Smooth muscle cell (in vitro differentiated cells): ENCODE data around the gene RIMBP3C. TPM values are rescaled to one million over a fixed set of nuclear protein-coding genes. Genes with fewer than 3 reads are reported as not detected.
"Not testable (repeated sequence)": the region's sequence is repeated elsewhere in the genome, so short reads cannot be mapped to it uniquely, and the experiment has no call there.

Experiments used
- DNase-seq: peaks from one replicate; lab custom pipeline; 2025; ENCODE audit not compliant: unreplicated experiment; lab: John Stamatoyannopoulos, UW
- H2AFZ ChIP-seq: fragments of 200-600 bp; sonication (generic); 2 replicates; pipeline ENCODE4 v1.6.0; 2016; ENCODE audit warnings: antibody characterized with exemption, low read depth, mild to moderate bottlenecking
- H3F3A ChIP-seq: fragments of 200-600 bp; sonication (generic); 2 replicates; pipeline ENCODE4 v1.6.0; 2017; ENCODE audit warnings: antibody characterized with exemption, low read depth
- H3K27ac ChIP-seq: fragments of 200-600 bp; sonication (generic); 2 replicates; pipeline ENCODE4 v1.5.1; 2016; ENCODE audit warnings: low read depth, mild to moderate bottlenecking
- H3K27me3 ChIP-seq: fragments of 200-600 bp; sonication (generic); 2 replicates; pipeline ENCODE4 v1.6.1; 2016; ENCODE audit warnings: low read depth, mild to moderate bottlenecking
- H3K36me3 ChIP-seq: fragments of 200-600 bp; sonication (generic); 2 replicates; pipeline ENCODE4 v1.5.1; 2016; ENCODE audit warnings: low read depth
- H3K4me1 ChIP-seq: fragments of 200-600 bp; sonication (generic); 2 replicates; pipeline ENCODE4 v1.5.1; 2016; ENCODE audit warnings: low read depth
- H3K4me2 ChIP-seq: fragments of 200-600 bp; sonication (generic); 2 replicates; pipeline ENCODE4 v1.6.0; 2016; ENCODE audit warnings: mild to moderate bottlenecking
- H3K4me3 ChIP-seq: fragments of 200-600 bp; sonication (generic); 2 replicates; pipeline ENCODE4 v1.5.1; 2016; ENCODE audit warnings: mild to moderate bottlenecking
- H3K79me2 ChIP-seq: fragments of 200-600 bp; sonication (generic); 2 replicates; pipeline ENCODE4 v1.6.0; 2016; ENCODE audit warnings: low read depth, mild to moderate bottlenecking
- H3K9ac ChIP-seq: fragments of 200-600 bp; sonication (generic); 2 replicates; pipeline ENCODE4 v1.6.0; 2016; ENCODE audit warnings: low read depth
- H3K9me3 ChIP-seq: fragments of 200-600 bp; sonication (generic); replicated peaks from 2 replicates; pipeline ENCODE4 v1.5.1; 2016; ENCODE audit warnings: low read depth
- H4K20me1 ChIP-seq: fragments of 200-600 bp; sonication (generic); 2 replicates; pipeline ENCODE4 v1.6.0; 2016; ENCODE audit warnings: low read depth
- WGBS: methylation state at CpG from one replicate; pipeline ENCODE4 v1.1.7; 2016; ENCODE audit warnings: low lambda C conversion rate; 5-methylcytosine and 5-hydroxymethylcytosine counted together
- polyA plus RNA-seq: library from polyadenylated mRNA; unstranded; fragments of >200 nt; fragmentation: Nextera tagmentation; extraction: Ambion mirVana; gene quantifications from 2 replicates; pipeline ENCODE4 v1.2.1, GENCODE V29; 2016
- total RNA-seq: library from RNA; depleted of rRNA; stranded (reverse); fragments of >200 nt; gene quantifications from 2 replicates; pipeline ENCODE4 v1.2.3, GENCODE V29; 2014

RIMBP3C gene
- total and polyA plus RNA-seq, 2 experiments from 2014 or later = 0.17 to 0.45 TPM

GRCh38 chr22:21550008-21550677, 1.1 kb downstream of the RIMBP3C start:
- not testable (repeated sequence) for DNase-seq, H3K4me1 ChIP-seq, H2AFZ ChIP-seq, H3K4me3 ChIP-seq, H3K4me2 ChIP-seq, H3F3A ChIP-seq, H3K9ac ChIP-seq, H3K27ac ChIP-seq, H4K20me1 ChIP-seq, H3K27me3 ChIP-seq, H3K36me3 ChIP-seq, H3K9me3 ChIP-seq, H3K79me2 ChIP-seq
- WGBS = no CpG with 5 or more reads among the region's 62 CpGs

GRCh38 chr22:21549558-21549957, 1.7 kb downstream of the RIMBP3C start:
- not testable (repeated sequence) for H3K4me1 ChIP-seq, DNase-seq, H3K27ac ChIP-seq, H3K4me2 ChIP-seq, H3K36me3 ChIP-seq, H3K4me3 ChIP-seq, H3K9ac ChIP-seq, H4K20me1 ChIP-seq, H3F3A ChIP-seq, H3K27me3 ChIP-seq, H2AFZ ChIP-seq, H3K79me2 ChIP-seq, H3K9me3 ChIP-seq
- no CpG with 5 or more reads among the region's 38 CpGs for WGBS

- not testable (repeated sequence) for H2AFZ ChIP-seq, DNase-seq, H3K9me3 ChIP-seq, H3K27me3 ChIP-seq, H3K9ac ChIP-seq, H3F3A ChIP-seq, H3K4me1 ChIP-seq, H4K20me1 ChIP-seq, H3K4me2 ChIP-seq, H3K27ac ChIP-seq, H3K36me3 ChIP-seq, H3K4me3 ChIP-seq, H3K79me2 ChIP-seq
- WGBS = 84% methylated on average over 2 of the region's 17 CpGs
Measured at GRCh38 chr22:21544432-21545322, 6.6 kb downstream of the RIMBP3C start.

GRCh38 chr22:21539862-21540261, 11.4 kb downstream of the RIMBP3C start:
- not testable (repeated sequence) for H3K27ac ChIP-seq, H4K20me1 ChIP-seq, H3K36me3 ChIP-seq, H2AFZ ChIP-seq, H3K4me3 ChIP-seq, DNase-seq, H3K9me3 ChIP-seq, H3K4me1 ChIP-seq, H3K9ac ChIP-seq, H3K79me2 ChIP-seq, H3F3A ChIP-seq, H3K27me3 ChIP-seq, H3K4me2 ChIP-seq
- WGBS = no CpG with 5 or more reads among the region's 7 CpGs

GRCh38 chr22:21532863-21533648, 18.2 kb downstream of the RIMBP3C start:
- H3K36me3 ChIP-seq, H3K9me3 ChIP-seq, DNase-seq, H3K79me2 ChIP-seq, H4K20me1 ChIP-seq, H3K9ac ChIP-seq, H3K4me2 ChIP-seq, H2AFZ ChIP-seq, H3F3A ChIP-seq, H3K27me3 ChIP-seq, H3K4me3 ChIP-seq, H3K4me1 ChIP-seq, H3K27ac ChIP-seq: not testable (repeated sequence)
- no CpG with 5 or more reads among the region's 20 CpGs for WGBS

- not testable (repeated sequence) for H3K9me3 ChIP-seq
- WGBS = no CpG with 5 or more reads among the region's 5 CpGs
Measured at GRCh38 chr22:21531525-21531924, 19.7 kb downstream of the RIMBP3C start.

GRCh38 chr22:21526705-21527500, 24.4 kb downstream of the RIMBP3C start:
- not testable (repeated sequence) for H3F3A ChIP-seq, H4K20me1 ChIP-seq, H3K9ac ChIP-seq, H3K79me2 ChIP-seq, H3K4me2 ChIP-seq, DNase-seq, H3K27ac ChIP-seq, H3K27me3 ChIP-seq, H3K4me3 ChIP-seq, H2AFZ ChIP-seq, H3K36me3 ChIP-seq, H3K9me3 ChIP-seq, H3K4me1 ChIP-seq
- no CpG with 5 or more reads among the region's 6 CpGs for WGBS

More at GRCh38 chr22:21531525-21531924, 19.7 kb downstream of the RIMBP3C start:
- H3K4me2 ChIP-seq, H3K4me3 ChIP-seq, H3F3A ChIP-seq, H3K79me2 ChIP-seq, H3K36me3 ChIP-seq, H3K4me1 ChIP-seq, H3K27ac ChIP-seq, H2AFZ ChIP-seq, H3K9ac ChIP-seq, H4K20me1 ChIP-seq, DNase-seq, H3K27me3 ChIP-seq: not testable (repeated sequence)
